Right atrium auricular region (tissue), 2 donors: ENCODE measurements around the gene ALG11. TPM values are rescaled to one million over a fixed set of nuclear protein-coding genes. Genes with fewer than 3 reads are reported as not detected.
A peak's percentile ranks its signal among the peaks of the same experiment; 100 is the strongest.
"Not testable (repeated sequence)": the region's sequence is repeated elsewhere in the genome, so short reads cannot be mapped to it uniquely, and the experiment has no call there.

Experiments
- DNase-seq: peaks from one replicate; pipeline ENCODE4 v3.0.0-alpha.2; 2019; ENCODE audit warnings: low spot score
- H3K27ac ChIP-seq, 2 donors: fragments of 200-600 bp; sonication (generic); 1 replicate in 1 of 2; 2 replicates in 1 of 2; pipeline ENCODE4 v1.5.1; 2016 to 2019
- H3K27me3 ChIP-seq, 2 donors: fragments of 200-600 bp; sonication (generic); one replicate each; pipeline versions ENCODE4 v1.5.1 to v1.6.0; 2017 to 2019
- H3K36me3 ChIP-seq: fragments of 200-600 bp; sonication (generic); one replicate; pipeline ENCODE4 v1.5.1; 2016
- H3K4me1 ChIP-seq, 2 donors: fragments of 200-600 bp; sonication (generic); one replicate each; pipeline versions ENCODE4 v1.5.1 to v1.6.0; 2017 to 2019
- H3K4me3 ChIP-seq, 2 donors: fragments of 200-600 bp; sonication (generic); 1 replicate in 1 of 2; 2 replicates in 1 of 2; pipeline ENCODE4 v1.5.1; 2017 to 2019; ENCODE audit warnings: mild to moderate bottlenecking in 1 of 2, moderate library complexity in 1 of 2
- H3K9me3 ChIP-seq, 2 donors: fragments of 200-600 bp; sonication (generic); one replicate each; pipeline ENCODE4 v1.5.1; 2019
- CTCF ChIP-seq, 2 donors: fragments of 200-600 bp; sonication (generic); IDR thresholded peaks; one replicate each; pipeline ENCODE4 v1.5.1; 2019; ENCODE audit warnings: antibody characterized with exemption in 2 of 2
- total RNA-seq, 2 donors: library from RNA; depleted of rRNA; stranded (reverse); fragments of >200 nt; gene quantifications; one replicate each; pipeline ENCODE4 v1.1.0, GENCODE V29; 2016

Gene ALG11
- total RNA-seq, 2 donors from 2014 or later: 10.5 to 19.2 TPM

- H3K4me3 ChIP-seq: no peak overlapping the region
- peak overlapping the region in 1 of 2 donors; percentile 31 for H3K27ac ChIP-seq
- H3K27me3 ChIP-seq: no peaks in the 10 kb centered on the region
- H3K4me1 ChIP-seq: peaks cover 0 to 8% of the 10 kb centered on the region in 2 donors
- H3K36me3 ChIP-seq: no peaks in the 10 kb centered on the region
- no peak for TF ChIP-seq CTCF (IDR thresholded peaks at IDR 0.05)
- no peak for DNase-seq
- no peaks in the 10 kb centered on the region for H3K9me3 ChIP-seq
Observed at GRCh38 chr13:51981355-51981754, 30.8 kb upstream of the ALG11 start.

- not testable (repeated sequence) for H3K9me3 ChIP-seq, DNase-seq, H3K4me3 ChIP-seq
Observed at GRCh38 chr13:51983292-51983691, 28.9 kb upstream of the ALG11 start.

GRCh38 chr13:51984904-51985303, 27.3 kb upstream of the ALG11 start:
- H3K4me1 ChIP-seq, H3K27me3 ChIP-seq, H3K9me3 ChIP-seq, H3K27ac ChIP-seq, H3K36me3 ChIP-seq, DNase-seq, H3K4me3 ChIP-seq: not testable (repeated sequence)

More at GRCh38 chr13:51983292-51983691, 28.9 kb upstream of the ALG11 start:
- not testable (repeated sequence) for H3K27ac ChIP-seq, H3K4me1 ChIP-seq, H3K27me3 ChIP-seq, H3K36me3 ChIP-seq

GRCh38 chr13:51988988-51989618, 23.1 kb upstream of the ALG11 start:
- H3K4me3 ChIP-seq: no peak overlapping the region
- TF ChIP-seq CTCF (IDR thresholded peaks at IDR 0.05): no peak
- no peaks in the 10 kb centered on the region for H3K36me3 ChIP-seq
- H3K4me1 ChIP-seq: no peaks in the 10 kb centered on the region
- H3K27ac ChIP-seq: no peak overlapping the region
- no peaks in the 10 kb centered on the region for H3K27me3 ChIP-seq
- H3K9me3 ChIP-seq: peaks cover 0 to 5% of the 10 kb centered on the region in 2 donors
- no peak for DNase-seq

GRCh38 chr13:51993713-51994112, 18.5 kb upstream of the ALG11 start:
- no peak for DNase-seq
- peaks cover 0 to 24% of the 10 kb centered on the region in 2 donors for H3K4me1 ChIP-seq
- H3K36me3 ChIP-seq: no peaks in the 10 kb centered on the region
- no peak overlapping the region for H3K4me3 ChIP-seq
- no peak overlapping the region for H3K27ac ChIP-seq
- no peaks in the 10 kb centered on the region for H3K9me3 ChIP-seq
- H3K27me3 ChIP-seq: no peaks in the 10 kb centered on the region
- TF ChIP-seq CTCF (IDR thresholded peaks at IDR 0.05): no peak

- no peaks in the 10 kb centered on the region for H3K36me3 ChIP-seq
- TF ChIP-seq CTCF (IDR thresholded peaks at IDR 0.05): no peak
- H3K27ac ChIP-seq: peak overlapping the region; percentile 31 to 64
- H3K27me3 ChIP-seq: no peaks in the 10 kb centered on the region
- no peak for DNase-seq
- no peaks in the 10 kb centered on the region for H3K9me3 ChIP-seq
- peak overlapping the region in 1 of 2 donors; percentile 19 for H3K4me3 ChIP-seq
- H3K4me1 ChIP-seq: peaks cover 0 to 30% of the 10 kb centered on the region in 2 donors
Observed at GRCh38 chr13:51995677-51996551, 16.3 kb upstream of the ALG11 start.
